ENCODE results near the gene PRR11. TPM values are rescaled to one million over a fixed set of nuclear protein-coding genes. Genes with fewer than 3 reads are reported as not detected.
"Not testable (repeated sequence)": the region's sequence is repeated elsewhere in the genome, so short reads cannot be mapped to it uniquely, and the experiment has no call there.

The PRR11 gene
- total RNA-seq, result 1 to 10 TPM; 1.3 to 2.5 TPM
- long read RNA-seq, result 0 reads

DNA sequence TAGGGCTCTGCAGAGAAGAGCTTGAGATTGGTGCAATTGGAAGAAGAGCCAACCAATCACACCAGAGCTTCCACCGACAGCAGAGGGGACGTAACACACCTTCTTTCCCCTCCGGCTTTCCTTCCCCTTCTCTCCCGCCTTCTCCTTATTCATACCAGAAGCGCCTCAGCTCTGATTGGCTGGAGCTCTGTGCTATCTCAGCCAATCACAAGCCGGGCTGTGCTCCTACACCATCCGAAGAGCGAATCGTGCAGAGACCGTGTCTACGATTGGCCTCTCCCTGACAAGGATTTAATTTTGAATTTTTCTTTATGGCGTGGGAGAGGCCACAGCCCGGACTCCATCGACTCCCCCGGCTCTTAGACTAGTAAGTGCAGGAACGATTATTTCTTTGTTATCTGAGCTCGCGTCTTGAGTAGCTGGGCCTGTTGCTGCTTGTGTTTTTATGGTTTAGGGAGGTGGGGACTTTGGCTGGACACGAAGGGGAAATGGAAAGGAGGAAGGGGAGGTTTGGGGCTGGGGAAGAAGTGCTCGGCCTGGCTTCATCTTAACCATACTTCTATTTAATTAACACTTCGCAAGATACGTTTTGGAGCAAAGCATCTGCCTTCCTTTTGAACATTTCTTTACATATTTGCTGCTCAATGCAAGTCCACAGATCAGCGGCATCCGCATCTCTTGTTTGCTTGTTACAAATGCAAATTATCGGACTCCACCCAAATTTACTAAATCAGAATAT is at the start of gene PRR11:
Gene PRR11, plus strand, starts transcription at position 308 of the 739 bp plus-strand sequence. CDS start 14,007 bp downstream, outside the sequence.
- intact Hi-C loops (cut with DNase I), result no loop called here
- peak; percentile 93 to 96 for ATAC-seq

DNA sequence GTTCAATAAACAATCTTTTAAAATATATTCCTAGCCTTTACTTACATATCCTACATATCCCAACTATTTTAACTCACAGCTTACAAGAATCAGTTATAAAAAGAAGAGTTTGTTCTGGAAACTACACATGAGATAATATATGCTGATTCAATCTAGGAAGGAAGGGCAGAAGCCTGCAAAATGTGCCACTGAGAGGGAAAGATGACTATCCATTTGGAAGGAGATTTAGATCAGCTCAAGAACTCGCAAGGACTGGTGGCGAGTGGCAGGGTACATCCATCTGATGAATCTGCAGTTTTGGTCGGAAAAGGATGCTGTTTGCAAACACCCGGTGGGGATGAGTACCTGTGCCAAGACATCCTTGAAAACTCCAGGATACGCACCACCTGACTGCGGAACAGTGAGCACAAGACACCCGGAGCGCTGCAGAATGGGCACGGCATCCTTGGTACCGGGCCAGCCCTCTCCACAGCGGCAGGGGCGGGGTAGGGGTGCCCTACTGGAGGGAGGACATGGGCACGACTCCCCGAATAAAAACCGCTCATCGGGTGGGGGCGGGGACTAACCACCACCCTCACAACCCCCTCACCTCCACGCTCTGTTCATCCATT is 49.6 kb upstream of the PRR11 start:
- DNase-seq, result peak; percentile 61
- peak; percentile 59 to 72 for ATAC-seq
- intact Hi-C loops (cut with DNase I), result no loop called here

More for the DNA sequence above, at the start of gene PRR11:
- DNase-seq, result peak; percentile 93

GRCh38 chr17:59106463-59107305 is 48.9 kb upstream of the PRR11 start, which contains the start of gene TRIM37:
Gene TRIM37, minus strand, starts transcription at chr17:59106880. Its CDS starts 419 bp downstream, at chr17:59106461.
- intact Hi-C loops (cut with DNase I), result no loop called here
- ATAC-seq (peak; percentile 99), DNase-seq (peak; percentile 98)

GRCh38 chr17:59107306-59107670 is 48.3 kb upstream of the PRR11 start:
- intact Hi-C loops (cut with DNase I), result no loop called here
- no peak for DNase-seq
- ATAC-seq, result peak; percentile 0 to 1

GRCh38 chr17:59108400-59109102 is 47.0 kb upstream of the PRR11 start:
- no peak for DNase-seq
- intact Hi-C loops (cut with DNase I), result no loop called here

GRCh38 chr17:59110973-59111372 is 44.6 kb upstream of the PRR11 start:
- intact Hi-C loops (cut with DNase I), result no loop called here
- no peak for DNase-seq
- no peak for ATAC-seq

More at GRCh38 chr17:59108400-59109102, 47.0 kb upstream of the PRR11 start:
- ATAC-seq, result no peak

- ATAC-seq (no peak), DNase-seq (no peak)
- intact Hi-C loops (cut with DNase I), result no loop called here
Observed at GRCh38 chr17:59111539-59111938, 44.0 kb upstream of the PRR11 start.

DNA sequence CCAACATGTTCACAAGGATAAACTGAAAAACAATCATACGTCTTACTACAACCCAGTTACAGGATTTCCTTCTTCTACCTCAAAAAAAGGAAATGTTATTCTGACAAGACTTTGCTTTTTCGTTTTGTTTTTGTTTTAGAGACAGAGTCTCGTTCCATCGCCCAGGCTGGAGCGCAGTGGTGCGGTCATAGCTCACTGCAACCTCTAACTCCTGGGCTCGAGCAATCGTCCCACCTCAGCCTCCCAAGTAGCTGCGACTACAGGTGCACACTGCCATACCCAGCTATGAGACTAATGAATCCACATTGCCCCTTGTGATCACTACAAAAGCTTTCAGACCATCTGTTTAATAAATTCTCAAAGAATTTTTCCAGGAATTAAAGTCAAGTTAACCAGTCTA is 40.1 kb upstream of the PRR11 start:
- ATAC-seq, result no peak
- DNase-seq, result no peak
- intact Hi-C loops (cut with DNase I), result no loop called here

- no peak for DNase-seq
- intact Hi-C loops (cut with DNase I), result no loop called here
- ATAC-seq, result no peak
Observed at GRCh38 chr17:59121901-59122480, 33.6 kb upstream of the PRR11 start.

DNA sequence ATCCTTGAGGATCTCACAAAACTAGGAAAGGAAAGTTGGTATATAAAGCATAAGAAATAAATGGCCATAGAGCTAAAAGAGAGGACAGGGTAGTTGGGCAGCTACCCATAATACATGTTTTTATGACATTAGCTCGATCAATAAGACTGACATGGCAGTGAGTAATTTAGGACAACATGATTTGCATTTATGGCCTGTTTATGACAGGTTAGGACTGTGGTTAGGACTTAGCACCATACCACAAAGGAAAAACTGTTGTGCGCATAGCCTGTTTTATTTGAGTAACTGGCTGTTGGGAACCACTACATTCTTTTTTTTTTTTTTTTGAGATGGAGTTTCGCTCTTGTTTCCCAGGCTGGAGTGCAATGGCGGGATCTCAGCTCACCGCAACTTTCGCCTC is 30.9 kb upstream of the PRR11 start:
- no peak for ATAC-seq
- DNase-seq, result no peak
- intact Hi-C loops (cut with DNase I), result no loop called here

GRCh38 chr17:59126809-59127417 is 28.6 kb upstream of the PRR11 start:
- no peak for ATAC-seq
- intact Hi-C loops (cut with DNase I), result no loop called here
- no peak for DNase-seq

DNA sequence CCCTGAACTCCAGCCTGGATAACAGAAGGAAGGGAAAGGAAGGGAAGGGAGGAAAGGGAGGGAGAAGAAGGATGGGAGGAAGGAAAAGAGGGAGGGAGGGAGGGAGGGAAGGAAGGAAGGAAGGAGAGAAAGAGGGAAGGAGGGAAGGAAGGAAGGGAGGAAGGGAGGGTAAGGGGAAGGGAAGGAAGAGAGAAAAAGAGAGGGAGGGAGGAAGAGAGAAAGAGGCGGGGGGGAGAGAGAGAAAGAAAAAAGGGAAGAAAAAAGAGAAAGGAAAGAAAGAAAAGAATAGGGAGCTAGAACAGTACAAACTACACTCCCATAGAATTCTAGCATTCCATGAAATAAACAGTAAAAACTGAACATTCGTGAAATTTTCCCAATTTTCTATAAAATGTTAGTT is 25.7 kb upstream of the PRR11 start:
- intact Hi-C loops (cut with DNase I), result no loop called here
- ATAC-seq (no peak), DNase-seq (no peak)

DNA sequence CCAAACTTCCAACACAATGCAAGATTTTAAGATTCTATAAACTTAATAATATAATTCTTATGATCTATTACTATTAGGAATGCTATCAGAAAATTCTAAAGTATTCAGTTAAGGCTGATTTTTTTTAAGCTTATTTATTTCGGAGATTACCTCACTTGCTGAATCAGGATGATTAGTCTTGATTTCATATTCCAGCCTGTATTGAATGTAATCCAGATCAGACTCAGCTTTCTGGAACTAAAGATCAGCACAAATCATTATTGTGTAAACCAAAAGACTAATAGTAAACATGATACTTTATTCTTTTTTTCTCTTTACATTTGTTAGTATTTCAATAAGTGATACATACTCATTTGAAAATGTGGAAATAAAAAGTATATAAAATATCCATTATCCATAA is 24.4 kb upstream of the PRR11 start:
- DNase-seq (no peak), ATAC-seq (no peak)
- intact Hi-C loops (cut with DNase I), result no loop called here

GRCh38 chr17:59138339-59138738 is 17.2 kb upstream of the PRR11 start:
- intact Hi-C loops (cut with DNase I); DNase-seq; ATAC-seq: not testable (repeated sequence)

DNA sequence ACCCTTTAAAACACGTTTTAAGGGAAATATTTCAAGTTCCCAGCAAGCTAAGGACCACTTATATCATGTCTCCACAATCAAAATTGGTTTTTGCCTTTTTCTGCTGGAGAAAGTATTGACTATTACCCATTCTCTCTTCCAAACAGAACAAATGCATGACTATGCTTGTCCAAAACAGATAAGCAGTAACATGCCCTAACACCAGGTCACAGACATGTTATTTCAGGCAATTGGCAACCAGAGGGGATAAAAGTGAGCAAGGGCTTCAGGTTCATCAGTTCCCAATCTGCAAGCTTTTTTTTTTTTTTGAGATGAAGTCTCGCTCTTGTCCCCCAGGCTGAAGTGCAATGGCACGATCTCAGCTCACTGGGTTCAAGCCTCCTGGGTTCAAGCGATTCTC is 15.6 kb upstream of the PRR11 start:
- intact Hi-C loops (cut with DNase I), result no loop called here
- DNase-seq (no peak), ATAC-seq (no peak)

DNA sequence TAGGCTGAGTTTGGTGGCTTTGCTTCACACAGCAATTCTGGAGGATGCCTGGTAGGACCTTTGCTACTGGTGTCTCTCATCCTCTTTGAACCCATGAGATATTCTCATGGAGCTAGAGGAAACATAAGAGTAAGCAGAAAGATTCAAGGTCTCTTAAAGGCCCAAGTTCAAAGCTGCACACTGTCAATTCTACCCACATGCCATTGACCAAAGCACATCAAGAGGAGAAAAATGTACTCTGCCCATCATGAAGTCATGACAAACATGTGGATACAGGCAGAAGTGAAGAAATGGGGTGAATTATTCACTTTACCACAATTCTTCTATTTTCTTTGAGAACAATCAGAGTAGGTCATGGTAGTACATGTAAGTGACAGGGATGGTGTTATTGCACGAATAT is 13.7 kb upstream of the PRR11 start:
- ATAC-seq (no peak), DNase-seq (no peak)
- intact Hi-C loops (cut with DNase I), result no loop called here

GRCh38 chr17:59145571-59146096 is 9.9 kb upstream of the PRR11 start:
- DNase-seq (no peak), ATAC-seq (no peak)
- intact Hi-C loops (cut with DNase I), result no loop called here

- ATAC-seq (no peak), DNase-seq (no peak)
- intact Hi-C loops (cut with DNase I), result no loop called here
Observed at GRCh38 chr17:59149051-59149450, 6.5 kb upstream of the PRR11 start.

Data from left cardiac atrium (tissue), 4 donors.